Measurements from ENCODE around the gene SLC25A22. TPM values are rescaled to one million over a fixed set of nuclear protein-coding genes. Genes with fewer than 3 reads are reported as not detected.
A peak's percentile ranks its signal among the peaks of the same experiment; 100 is the strongest.

Gene SLC25A22
- total RNA-seq, 4 donors from 2014 or later = 5.2 to 14.5 (median 6.9) TPM

DNA sequence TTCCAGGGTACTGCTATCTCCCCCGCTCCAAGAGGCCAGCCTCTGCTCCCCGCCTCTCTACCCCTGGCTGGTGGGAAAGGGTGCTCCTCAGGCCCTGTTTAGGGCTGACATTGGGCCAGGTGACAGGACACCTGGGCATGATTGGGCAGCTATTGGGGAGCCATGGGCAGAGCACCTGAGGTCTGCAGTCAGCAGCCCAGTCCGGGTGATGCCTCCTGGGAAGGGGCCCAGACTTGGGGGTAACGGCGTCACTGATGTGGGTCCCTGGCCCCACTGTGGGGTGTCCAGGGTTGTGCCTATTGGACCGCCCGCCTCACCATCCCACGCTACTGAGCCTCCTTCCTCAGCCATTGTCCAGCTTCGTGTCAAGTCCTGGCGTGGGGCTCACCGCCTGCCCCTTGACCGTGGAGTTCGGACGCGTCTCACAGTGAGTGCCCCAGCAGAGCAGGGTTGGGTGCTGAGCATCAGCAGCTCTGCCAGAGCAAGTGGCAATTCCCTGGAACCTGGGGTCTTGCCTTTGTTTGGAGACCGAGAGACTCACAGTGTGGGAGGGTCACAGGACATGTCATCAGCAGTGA lies 18.0 kb downstream of the SLC25A22 start:
- Histone ChIP-seq H3K4me3 (no peak overlapping the region), H3K36me3 (peaks cover 0 to 16% of the 10 kb centered on the region in 2 donors), H3K4me1 (peaks cover 0 to 54% (median 20%) of the 10 kb centered on the region in 3 donors), H3K9me3 (no peaks in the 10 kb centered on the region), H3K27me3 (no peaks in the 10 kb centered on the region), H3K27ac (no peak overlapping the region)
- TF ChIP-seq POLR2A (IDR thresholded peaks at IDR 0.05) (no peak), EP300 (IDR thresholded peaks at IDR 0.05) (no peak), POLR2AphosphoS5 (IDR thresholded peaks at IDR 0.05) (no peak)
- TF ChIP-seq, protein P1, sequence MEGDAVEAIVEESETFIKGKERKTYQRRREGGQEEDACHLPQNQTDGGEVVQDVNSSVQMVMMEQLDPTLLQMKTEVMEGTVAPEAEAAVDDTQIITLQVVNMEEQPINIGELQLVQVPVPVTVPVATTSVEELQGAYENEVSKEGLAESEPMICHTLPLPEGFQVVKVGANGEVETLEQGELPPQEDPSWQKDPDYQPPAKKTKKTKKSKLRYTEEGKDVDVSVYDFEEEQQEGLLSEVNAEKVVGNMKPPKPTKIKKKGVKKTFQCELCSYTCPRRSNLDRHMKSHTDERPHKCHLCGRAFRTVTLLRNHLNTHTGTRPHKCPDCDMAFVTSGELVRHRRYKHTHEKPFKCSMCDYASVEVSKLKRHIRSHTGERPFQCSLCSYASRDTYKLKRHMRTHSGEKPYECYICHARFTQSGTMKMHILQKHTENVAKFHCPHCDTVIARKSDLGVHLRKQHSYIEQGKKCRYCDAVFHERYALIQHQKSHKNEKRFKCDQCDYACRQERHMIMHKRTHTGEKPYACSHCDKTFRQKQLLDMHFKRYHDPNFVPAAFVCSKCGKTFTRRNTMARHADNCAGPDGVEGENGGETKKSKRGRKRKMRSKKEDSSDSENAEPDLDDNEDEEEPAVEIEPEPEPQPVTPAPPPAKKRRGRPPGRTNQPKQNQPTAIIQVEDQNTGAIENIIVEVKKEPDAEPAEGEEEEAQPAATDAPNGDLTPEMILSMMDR (IDR thresholded peaks at IDR 0.05) = no peak
- no peak for ATAC-seq
- no CpG with 5 or more reads among the region's 16 CpGs for WGBS, 2 donors (ENCODE audit: low coverage in 1 of 2)

DNA sequence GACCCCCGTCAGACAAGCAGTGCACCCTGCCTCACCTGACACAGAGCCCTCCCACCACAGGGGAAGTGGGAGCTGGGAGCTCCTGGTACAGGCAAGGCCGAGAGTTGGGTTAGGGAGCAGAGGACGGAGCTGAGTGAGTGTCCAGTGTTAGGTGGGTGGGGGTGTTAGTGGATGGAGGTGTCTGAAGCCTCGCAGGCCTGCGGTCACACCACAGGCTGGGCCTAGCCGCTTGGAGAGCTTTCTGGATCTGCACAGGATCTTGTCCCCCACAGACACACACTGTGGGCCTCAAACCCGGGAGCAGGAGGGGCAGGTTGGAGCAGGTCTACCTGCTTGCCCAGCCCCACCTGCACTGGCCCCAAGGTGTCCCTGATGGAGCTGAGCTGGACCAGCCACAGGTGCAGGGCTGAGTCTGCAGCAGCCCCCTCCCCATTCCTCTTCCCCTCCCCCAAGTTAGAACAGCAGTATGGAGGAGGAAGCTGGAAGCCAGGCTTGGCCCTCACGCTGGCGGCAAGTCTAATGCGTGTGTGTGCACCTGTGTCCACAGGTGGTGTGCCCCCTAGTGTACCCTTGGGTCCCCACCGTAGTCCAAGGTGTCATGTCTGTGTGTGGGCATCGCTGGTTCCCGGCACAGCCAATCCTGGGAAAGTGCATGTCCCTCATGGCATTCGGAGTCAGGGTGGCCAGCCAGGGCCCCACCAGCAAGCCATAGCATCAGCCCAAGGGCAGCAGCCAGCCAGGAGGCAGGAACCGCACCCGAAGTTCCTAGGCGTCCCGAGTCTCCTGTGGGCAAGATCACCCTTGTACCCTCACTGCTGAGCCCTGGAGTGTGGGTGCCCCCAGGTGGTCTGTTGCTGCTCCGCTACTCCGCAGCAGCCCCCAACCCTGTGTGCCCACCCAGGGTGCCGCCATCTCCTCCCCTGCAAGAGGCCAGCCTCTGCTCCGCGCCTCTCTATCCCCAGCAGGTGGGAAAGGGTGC lies 18.8 kb downstream of the SLC25A22 start:
- ATAC-seq = no peak
- no peak overlapping the region for H3K4me3 ChIP-seq
- no peaks in the 10 kb centered on the region for H3K27me3 ChIP-seq
- H3K27ac ChIP-seq = no peak overlapping the region
- TF ChIP-seq EP300 (IDR thresholded peaks at IDR 0.05) (no peak), POLR2AphosphoS5 (IDR thresholded peaks at IDR 0.05) (no peak)
- peaks cover 0 to 62% (median 23%) of the 10 kb centered on the region in 3 donors for H3K4me1 ChIP-seq
- 87 to 90% methylated on average over 2 to 4 of the region's 23 CpGs for WGBS, 2 donors (ENCODE audit: low coverage in 1 of 2)
- H3K9me3 ChIP-seq = no peaks in the 10 kb centered on the region
- H3K36me3 ChIP-seq = peaks cover 0 to 23% of the 10 kb centered on the region in 2 donors

DNA sequence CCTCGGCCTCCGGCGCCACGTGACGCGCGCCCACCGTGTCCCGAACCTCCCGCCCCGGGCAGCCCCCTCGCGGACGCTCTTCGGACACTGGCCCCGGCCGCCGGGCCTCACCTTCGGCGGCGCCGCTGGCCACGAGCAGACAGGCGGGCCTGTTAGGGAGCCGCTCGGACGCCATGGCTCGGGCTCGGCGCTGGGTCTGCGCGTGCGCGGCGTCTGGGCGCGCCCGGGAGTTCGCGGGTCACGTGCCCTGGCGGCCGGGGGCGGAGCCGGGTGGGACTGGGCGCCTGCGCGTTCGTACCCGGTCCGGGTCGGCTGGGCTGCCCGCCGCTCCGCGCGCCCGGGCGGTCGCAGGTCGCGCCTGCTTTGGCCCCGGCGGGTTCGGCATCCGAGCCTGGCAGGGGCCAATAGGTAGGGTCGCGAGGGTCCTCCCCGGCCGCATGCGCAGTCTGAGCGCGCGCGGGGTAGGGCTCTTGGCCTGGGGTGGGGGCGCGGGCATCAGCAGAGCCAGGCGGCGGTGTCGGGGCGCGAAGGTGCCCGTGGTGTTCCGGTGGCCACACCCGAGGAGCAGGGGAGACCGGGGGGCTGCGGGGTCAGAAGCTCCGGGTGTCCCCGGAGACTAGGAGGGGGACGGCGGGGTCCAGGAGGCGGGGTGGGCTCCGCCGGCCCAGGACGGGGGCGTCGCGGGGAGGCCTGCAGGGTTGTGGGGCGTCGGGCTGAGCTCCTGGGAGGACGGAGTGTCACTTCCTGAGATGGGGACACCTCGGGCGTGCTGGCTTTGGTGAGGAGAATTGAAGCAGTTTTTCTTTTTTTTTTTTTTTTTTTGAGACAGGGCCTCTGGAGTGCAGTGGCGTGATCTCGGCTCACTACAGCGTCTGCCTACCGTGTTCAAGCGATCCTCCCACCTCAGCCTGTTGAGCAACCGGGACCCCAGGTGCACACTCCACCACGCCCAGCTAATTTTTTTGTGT lies 20.5 kb downstream of the SLC25A22 start, which contains the start of gene GATD1:
Gene GATD1 (minus strand): TSS at position 200 of the 968 bp plus-strand sequence. CDS start 25 bp downstream, at position 175.
- WGBS, 2 donors (ENCODE audit: low coverage in 1 of 2) = 8% methylated on average over 5 of the region's 110 CpGs; no CpG with 5 or more reads in 1 of the 2 donors
- Histone ChIP-seq H3K27me3 (no peaks in the 10 kb centered on the region), H3K36me3 (peaks cover 0 to 40% of the 10 kb centered on the region in 2 donors), H3K4me1 (peaks cover 0 to 70% (median 23%) of the 10 kb centered on the region in 3 donors), H3K4me3 (peak within 1 kb of the TSS; percentile 85 to 98), H3K27ac (peak within 1 kb of the TSS; percentile 60 to 90 (median 87)), H3K9me3 (no peaks in the 10 kb centered on the region)
- TF ChIP-seq POLR2AphosphoS5 (IDR thresholded peaks at IDR 0.05) (peak; percentile 46), POLR2A (IDR thresholded peaks at IDR 0.05) (peak; percentile 86 to 91), EP300 (IDR thresholded peaks at IDR 0.05) (no peak)
- TF ChIP-seq, protein P1 (IDR thresholded peaks at IDR 0.05) = peak in 2 of 4 experiments; percentile 4 to 23
- peak; percentile 96 for ATAC-seq

DNA sequence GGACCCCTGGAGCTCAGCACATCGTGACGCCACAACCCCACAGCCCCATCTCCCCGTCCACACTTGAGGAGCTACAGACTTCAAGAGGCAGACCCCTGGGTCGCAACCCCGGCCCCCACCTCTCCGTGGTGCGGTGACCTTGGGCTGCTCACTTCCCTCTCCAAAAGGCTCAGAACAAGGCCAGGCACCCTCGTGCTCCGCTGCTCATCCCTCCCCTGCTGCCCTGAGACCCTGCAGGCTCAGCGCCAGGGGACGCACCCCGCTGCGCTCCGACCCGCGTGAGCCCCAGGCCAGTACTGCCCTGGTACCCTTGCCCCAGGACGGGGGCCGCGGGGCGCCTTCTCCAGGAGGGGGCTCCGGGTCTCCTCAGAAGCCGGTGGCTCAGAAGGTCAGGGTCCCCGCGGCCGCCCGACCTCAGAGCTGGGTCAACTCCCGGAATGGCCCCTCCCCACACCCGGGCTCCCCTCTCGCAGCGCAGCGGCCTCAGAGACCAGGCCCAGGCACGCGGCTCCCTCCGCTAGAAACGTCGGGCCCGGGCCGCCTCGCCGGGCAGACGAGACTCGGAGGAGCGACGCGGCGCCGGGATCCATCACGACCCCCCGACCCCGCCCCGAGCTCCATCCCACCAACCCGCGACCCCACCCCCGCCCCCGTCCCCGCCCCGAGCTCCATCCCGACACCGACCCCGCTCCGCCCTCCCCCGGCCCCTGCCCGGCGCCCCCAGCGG lies 21.4 kb downstream of the SLC25A22 start:
- H3K27ac ChIP-seq = peak overlapping the region; percentile 35 to 90 (median 87)
- peaks cover 0 to 41% of the 10 kb centered on the region in 2 donors for H3K36me3 ChIP-seq
- TF ChIP-seq POLR2A (IDR thresholded peaks at IDR 0.05) = no peak
- no peak for TF ChIP-seq POLR2AphosphoS5 (IDR thresholded peaks at IDR 0.05)
- TF ChIP-seq, protein P1 (IDR thresholded peaks at IDR 0.05) = no peak
- no peak for TF ChIP-seq EP300 (IDR thresholded peaks at IDR 0.05)
- H3K4me3 ChIP-seq = peak overlapping the region; percentile 85 to 98
- peak; percentile 40 for ATAC-seq
- peaks cover 0 to 78% (median 23%) of the 10 kb centered on the region in 3 donors for H3K4me1 ChIP-seq
- no peaks in the 10 kb centered on the region for H3K27me3 ChIP-seq
- H3K9me3 ChIP-seq = no peaks in the 10 kb centered on the region
- no CpG with 5 or more reads among the region's 65 CpGs for WGBS, 2 donors (ENCODE audit: low coverage in 1 of 2)
